ENCODE results near the gene ADRA2C.

ADRA2C gene

DNA sequence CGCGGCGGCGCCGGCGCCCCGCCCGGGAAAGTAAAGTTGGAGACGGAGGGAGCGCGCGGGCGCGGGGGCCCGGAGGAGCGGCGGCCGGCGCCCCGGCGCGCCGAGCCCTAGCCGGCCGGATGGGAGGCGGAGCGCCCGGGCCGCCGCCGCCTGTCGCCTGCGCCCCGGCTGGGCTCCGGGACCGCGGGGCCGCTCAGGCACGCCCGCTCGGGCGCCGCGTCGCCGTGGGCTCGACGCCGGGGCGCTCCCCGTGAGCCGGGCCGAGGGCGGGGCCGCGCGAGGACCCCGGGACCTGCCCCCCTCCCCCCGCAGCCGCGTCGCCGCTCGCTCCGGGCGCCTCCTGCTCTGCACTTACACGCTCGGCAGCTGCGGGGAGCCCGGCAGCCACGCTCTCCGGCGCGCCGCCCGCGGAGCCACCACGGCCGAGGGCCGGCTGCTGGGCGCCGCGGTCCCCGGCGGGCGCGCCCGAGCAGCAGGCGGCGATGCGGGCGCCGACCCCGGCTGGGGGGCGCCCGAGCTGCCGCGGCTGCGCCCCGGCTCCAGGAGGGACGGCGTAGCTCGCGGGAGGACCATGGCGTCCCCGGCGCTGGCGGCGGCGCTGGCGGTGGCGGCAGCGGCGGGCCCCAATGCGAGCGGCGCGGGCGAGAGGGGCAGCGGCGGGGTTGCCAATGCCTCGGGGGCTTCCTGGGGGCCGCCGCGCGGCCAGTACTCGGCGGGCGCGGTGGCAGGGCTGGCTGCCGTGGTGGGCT lies at the start of gene ADRA2C:
ADRA2C (plus strand) TSS at position 350 of the 749 bp plus-strand sequence; CDS start at position 572, 222 bp downstream.
- peak; percentile 55 for DNase-seq (ENCODE audit: low read depth, low spot score)

DNA sequence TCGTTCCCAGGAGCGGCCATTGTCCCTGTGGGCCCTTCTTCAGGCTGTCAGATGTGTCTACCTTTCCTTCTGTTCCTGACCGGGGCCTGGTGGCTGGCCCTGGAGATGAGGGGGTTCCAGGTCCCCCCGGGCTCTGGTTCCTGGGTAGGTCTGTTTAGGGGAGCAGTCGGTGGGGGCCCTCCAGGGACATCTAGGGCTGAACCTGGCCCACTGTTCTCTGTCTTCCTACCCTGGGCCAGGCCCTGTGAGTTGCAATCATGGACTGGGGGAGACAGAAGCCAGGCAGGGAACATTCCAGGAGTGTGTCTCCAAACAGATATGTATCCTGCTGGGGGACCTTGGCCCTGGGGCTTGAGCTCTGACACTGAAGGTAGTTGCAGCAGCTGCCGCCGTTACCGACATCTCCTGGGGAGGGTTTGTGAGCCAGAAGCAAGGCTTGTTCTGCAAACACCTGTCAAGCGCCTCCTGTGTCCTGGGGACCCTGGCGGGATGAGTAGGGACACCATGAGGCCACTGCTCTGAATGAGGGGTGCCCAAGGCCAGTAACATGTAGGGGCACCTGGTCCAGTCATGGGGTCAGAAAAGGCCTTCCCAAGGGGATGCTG lies 49.5 kb upstream of the ADRA2C start:
- no peak for DNase-seq (ENCODE audit: low read depth, low spot score)

DNA sequence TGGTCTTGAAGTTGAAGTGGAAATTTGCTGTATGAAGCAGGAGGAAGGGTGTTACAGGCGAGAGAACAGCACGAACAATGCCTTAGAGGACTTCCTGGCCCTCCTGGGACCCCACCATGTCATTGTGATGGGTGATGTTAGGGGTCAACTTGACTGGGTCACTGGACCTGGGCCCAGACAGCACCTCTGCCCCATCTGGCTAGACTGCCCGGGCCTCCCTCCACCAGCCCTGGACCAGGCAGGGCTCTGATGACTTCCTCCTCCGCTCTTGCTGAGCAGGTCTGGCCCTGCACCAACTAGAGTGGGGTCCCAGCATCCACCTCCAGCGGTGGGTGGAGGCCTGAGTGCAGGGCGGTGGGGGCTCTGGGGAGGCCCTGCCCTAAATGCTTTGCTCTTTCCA lies 48.9 kb upstream of the ADRA2C start:
- DNase-seq (ENCODE audit: low read depth, low spot score), result no peak

DNA sequence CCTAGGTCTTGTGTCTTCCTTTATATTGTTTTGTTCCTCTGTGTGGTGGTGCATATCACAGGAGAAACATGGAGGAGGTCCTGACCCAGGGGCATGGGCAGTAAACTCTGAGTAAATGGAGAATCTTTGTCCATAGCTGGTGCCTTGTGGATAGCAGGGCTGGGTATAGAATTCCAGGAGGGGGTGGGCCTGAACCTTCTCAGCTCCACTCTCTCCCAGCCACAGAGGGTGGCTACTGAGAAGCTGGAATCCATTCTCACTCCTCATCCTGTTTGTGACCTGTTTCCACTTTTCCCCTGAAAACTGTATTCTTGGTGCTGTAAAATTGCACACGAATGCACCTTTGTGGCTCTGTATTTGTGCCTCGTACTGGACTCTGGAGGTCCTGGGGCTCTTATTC lies 47.7 kb upstream of the ADRA2C start:
- DNase-seq (ENCODE audit: low read depth, low spot score), result no peak

DNA sequence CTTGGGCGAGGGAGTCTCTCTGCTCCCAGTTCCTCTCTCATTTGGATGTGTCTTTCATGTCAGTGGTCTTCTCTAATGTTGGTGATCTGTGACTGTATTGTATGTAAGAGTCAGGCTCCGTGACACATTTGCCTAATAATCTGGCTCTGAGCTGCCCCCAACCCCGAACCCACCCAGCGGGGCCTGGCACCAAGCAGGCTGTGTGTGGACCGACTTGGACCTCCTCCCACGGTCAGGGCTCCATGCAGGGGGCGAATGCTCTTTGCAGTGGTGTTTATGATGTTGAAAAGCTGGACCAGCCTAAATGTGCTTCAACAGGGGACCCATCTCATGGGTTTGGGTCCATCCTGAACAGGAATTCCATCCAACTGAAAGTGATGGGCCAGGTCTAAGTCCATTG lies 47.0 kb upstream of the ADRA2C start:
- DNase-seq (ENCODE audit: low read depth, low spot score), result no peak

DNA sequence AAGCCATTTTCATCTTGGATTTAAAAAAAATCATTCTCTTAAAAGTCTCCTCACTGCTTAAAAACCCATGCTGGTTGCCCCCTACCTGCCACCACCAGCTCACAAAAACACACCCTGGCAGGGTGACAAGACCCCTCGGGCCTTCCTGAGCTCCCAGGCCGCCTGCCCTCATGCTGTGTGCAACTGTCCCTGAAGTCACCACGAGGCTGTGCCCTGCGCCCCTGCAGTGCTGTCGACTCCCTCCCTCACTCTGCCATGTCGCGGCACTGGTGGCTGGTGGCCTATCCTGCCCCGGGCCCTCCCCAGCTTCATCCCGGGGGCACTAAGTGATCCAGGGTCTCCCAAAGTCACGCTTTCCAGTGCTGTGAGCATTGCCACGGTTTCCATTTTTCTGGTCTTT lies 46.3 kb upstream of the ADRA2C start:
- DNase-seq (ENCODE audit: low read depth, low spot score), result no peak

DNA sequence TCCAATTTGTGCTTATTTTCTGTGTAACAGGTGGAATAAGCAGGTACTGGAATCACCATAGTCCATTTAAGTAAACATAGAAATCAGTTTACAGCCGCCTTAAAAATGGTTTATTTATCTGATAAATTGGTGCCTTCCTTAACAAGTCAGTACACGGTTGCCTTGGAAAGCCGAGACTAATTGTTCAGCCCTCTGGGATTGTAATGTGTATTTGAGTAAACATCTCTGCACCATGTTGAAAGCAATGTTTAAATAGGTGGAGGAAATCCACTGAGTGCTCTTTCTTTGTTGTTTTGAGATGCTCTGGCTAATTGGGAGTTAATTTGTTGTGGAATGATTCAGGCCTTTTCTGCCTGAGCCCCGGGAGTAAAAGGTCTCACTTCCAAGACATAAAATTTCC lies 45.7 kb upstream of the ADRA2C start:
- no peak for DNase-seq (ENCODE audit: low read depth, low spot score)

DNA sequence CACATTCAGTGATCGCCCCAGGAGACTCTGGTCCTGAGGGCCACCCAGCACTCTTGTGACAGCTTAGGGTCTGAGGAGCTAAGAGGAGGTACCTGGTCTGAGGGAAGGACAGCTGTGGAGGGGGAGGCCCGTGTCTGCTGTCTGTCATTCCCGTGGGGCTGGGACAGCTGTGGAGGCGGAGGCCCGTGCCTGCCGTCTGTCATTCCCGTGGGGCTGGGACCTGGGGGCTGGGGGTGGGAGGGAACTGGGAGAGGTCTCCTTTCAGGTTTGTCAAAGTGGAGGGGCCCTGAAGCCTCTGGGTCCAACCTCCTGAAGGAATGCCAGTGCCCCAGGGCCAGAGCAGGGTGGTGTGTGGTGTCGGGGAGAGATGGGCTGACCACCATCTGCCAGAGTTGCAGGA lies 45.0 kb upstream of the ADRA2C start:
- DNase-seq (ENCODE audit: low read depth, low spot score), result no peak

DNA sequence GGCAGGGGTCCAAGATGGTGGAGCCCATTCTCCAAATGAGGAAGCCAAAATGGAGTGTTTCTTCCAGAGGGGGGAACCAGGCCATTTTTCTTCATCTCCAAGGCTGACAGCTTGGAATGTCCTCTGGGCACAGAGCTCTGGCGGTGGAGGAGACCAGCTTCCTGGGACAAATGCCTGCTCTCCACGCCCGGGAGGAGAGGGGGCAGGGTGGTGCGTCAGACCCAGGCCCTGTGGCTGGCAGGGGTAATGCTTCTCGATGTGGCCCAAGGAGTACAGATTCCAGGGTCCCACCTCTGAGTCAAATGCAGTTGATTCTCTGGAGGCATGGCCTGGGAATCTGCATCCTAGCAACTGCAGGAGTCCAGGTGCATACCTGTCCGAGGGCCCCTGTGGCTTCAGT lies 44.6 kb upstream of the ADRA2C start:
- no peak for DNase-seq (ENCODE audit: low read depth, low spot score)

DNA sequence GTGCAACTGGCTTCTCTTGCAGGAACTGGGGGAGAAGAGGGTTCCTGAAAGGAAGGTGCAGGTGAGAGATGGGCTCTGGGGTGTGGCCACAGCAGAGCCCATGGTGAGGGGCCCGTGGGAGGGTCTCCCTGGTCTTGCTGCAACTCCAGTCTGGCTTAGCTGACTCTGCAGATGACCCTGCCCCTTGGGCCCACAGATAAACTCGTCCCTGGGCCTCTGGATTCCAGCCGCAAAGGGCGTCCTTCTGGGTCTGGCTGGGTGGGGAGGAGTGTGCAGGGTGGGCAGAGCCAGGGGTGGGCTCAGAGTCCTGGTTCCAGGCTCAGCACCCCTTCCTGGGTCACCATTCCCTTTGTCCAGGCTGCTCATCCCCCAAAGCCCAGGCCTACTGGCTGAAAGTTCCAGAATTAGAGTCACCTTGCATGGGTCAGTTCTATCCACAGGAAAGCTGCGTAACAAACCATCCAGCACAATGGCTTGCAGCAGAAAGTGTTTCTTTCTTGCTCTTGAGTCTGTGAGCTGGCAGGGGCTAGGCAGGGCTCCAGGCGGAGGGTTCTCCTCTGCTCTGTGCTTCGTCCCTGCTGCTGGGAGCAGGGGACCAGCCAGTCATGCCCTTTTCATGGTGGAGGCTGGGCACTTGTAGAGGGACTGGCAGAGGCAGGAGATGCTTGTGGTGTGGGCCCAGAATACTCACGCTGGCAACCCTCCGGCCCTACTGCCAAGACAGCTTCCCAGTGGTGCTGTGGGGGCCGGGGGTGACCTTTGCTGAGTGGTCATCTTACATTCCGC lies 43.5 kb upstream of the ADRA2C start:
- no peak for DNase-seq (ENCODE audit: low read depth, low spot score)

DNA sequence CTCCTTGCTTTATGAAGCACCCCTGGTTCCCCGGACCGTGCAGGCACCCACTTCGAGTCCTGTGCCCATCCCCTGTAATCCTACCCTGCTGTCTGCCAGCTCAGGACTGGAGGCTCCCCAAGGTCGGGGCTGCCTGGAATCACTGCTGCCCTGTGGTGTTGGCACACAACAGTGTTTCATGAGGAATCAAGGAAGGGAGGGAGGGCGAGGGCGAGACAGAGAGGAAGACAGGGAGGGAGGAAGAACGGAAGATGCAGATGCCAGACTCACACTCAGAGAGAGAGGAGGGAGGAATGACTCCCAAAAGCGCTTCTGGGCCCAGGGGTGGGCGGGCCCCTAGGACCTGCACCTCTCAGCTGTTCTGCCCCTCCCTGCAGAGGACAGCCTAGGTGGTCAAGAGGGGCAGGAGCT lies 42.9 kb upstream of the ADRA2C start:
- no peak for DNase-seq (ENCODE audit: low read depth, low spot score)

DNA sequence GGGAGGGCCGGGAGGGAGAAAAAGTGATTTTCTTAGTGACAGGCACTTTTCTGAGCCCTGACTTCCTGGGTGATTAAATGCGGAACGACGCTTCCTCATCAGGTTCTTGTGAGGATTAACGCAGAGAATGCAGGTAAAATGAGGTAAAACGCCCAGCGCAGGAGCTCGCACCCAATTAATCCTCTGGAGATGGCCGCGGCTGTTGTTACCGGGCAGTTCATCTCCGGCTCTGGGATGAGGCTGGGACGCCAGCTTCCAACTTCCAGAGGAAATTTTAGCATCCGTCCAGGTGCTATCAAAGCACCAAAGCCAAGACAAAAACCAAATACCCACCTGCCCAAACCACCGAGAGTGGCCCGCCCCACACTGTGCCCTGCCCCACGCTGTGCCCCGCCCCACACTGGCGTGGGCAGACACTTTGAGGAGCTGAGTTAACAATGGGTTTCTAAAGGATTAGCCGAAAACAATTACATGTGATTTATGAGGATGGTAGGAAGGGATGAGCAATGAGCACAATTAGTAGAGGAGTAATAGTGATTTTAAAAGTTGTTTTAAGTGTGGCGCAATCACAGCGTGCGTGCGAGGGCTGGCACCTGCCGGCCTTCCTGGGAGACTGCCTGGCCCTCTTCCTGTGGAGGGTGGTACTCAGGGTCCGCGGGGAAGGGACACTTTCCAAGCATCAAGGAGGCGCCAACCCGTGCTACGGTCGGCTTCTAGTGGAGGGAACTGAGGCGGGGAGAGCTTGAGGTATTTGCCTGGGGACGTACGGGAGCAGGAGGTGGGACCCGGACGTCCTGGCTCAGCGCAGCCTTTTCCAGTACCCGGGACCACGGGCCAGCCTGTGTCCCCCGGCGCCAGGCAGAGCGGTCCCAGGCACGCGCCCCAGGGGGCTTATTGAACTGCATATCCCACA lies 41.6 kb upstream of the ADRA2C start:
- no peak for DNase-seq (ENCODE audit: low read depth, low spot score)

DNA sequence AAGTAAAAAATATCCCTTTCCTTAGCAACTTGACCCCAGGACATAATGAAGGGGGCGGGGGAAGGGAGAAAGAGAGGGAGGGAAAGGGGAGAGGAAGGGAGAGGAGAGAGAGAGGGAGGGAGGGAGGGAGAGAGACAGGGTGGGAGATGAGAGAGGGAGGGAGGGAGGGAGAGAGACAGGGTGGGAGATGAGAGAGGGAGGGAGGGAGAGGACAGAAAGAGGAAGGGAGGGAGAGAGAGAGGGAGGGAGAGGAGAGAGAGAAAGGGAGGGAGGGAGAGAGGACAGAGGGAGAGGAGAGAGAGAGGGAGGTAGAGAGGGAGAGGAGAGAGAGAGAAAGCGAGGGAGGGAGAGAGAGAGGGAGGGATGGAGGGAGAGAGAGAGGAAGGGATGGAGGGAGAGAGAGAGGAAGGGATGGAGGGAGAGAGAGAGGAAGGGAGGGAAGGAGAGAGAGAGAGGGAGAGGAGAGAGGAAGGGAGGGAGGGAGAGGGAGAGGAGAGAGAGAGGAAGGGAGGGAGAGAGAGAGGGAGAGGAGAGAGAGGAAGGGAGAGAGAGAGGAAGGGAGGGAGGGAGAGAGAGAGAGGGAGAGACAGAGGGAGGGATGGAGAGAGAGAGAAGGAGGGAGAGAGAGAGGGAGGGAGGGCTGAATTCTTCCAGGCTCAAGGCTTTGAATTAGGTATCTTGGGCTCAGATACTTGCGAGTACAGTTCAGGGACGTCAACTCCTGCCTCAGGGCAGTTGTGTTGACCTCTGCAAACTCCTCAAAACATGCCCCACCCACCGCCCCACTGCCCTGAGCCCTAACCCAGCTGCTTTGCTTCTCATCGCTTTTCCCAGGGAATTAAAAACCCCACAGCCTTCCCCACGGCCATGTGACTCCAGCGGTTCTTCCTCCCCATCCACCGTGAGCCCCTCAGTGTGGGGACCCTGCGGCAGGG lies 40.0 kb upstream of the ADRA2C start:
- DNase-seq (ENCODE audit: low read depth, low spot score), result no peak

DNA sequence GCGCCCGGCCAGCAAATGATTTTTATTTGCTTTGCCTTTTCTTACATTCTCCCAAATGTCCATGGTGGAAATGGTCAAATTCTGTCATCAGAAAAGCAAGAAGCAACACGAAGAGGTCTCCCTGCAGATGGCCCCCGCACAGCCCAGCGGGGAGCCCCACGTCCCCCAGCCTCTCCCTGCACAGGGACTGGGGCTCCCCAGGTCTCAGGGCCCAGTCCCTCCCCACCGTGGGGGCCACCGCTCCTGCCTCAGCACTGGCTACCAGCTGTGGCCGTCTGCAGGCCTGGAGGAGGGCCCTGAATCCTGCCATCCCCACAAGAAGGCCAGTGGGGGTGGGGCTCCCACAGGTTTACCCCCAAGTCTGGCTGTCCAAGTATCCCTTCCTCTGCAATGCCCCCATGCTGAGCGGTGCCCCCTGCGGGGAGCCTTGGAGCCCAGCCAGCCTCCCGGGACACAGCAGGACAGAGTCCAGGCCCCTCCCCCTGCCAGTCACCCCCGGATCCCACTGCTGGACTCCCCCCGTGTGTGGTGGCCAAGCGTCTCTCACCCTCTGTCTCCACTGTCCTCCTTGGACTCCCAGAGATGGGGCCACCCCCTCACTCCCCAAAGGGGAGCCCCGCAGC lies 38.2 kb upstream of the ADRA2C start:
- DNase-seq (ENCODE audit: low read depth, low spot score), result no peak

DNA sequence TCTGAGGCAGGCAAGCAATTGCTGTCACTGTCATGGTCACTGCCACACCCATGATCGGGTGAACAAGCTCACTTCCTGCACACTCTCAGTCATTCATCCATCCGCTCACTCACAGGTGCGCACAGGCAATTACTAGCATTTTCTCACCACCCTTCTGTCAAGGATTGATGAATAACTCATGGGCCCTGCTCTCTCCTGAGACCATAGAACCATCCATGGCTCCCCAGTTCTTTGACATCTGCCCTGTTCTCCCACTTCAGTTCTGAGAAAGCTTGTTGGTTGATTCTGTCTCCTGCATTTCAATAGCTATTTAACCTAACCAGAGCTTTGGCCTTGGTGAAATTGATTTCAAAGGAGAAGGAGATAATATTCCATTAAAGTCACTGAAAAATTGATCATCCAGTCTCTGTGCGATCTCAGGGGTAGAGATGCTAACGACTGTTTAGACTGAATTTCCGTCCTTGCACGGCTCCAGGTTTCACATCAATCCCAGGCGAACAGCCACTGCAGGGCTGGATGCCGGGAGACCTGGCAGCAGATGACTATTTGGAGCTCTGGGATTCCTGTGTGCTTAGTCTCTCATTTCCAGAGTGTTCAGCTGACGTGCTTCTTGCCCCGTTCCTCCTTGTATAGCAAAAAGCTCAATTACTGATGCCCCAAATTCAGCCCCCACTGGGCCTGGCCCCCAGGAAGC lies 36.9 kb upstream of the ADRA2C start:
- DNase-seq (ENCODE audit: low read depth, low spot score), result peak; percentile 28

DNA sequence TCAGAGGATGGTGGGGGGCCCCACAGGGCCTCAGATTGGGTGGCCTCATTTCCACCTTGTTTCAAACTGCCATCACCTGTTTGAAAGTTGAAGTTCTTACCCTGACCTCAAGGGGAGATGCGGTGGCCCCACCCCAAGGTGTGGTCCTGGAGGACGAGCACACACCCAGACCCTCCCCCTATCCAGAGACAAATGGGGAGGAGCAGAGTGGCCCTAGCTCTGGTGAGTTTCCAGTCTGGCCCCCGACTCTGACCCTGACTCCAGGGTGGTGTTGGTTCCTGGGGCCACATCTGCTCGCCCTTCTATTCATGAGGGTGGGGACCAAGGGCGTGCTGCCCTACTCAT lies 36.3 kb upstream of the ADRA2C start:
- DNase-seq (ENCODE audit: low read depth, low spot score), result no peak

DNA sequence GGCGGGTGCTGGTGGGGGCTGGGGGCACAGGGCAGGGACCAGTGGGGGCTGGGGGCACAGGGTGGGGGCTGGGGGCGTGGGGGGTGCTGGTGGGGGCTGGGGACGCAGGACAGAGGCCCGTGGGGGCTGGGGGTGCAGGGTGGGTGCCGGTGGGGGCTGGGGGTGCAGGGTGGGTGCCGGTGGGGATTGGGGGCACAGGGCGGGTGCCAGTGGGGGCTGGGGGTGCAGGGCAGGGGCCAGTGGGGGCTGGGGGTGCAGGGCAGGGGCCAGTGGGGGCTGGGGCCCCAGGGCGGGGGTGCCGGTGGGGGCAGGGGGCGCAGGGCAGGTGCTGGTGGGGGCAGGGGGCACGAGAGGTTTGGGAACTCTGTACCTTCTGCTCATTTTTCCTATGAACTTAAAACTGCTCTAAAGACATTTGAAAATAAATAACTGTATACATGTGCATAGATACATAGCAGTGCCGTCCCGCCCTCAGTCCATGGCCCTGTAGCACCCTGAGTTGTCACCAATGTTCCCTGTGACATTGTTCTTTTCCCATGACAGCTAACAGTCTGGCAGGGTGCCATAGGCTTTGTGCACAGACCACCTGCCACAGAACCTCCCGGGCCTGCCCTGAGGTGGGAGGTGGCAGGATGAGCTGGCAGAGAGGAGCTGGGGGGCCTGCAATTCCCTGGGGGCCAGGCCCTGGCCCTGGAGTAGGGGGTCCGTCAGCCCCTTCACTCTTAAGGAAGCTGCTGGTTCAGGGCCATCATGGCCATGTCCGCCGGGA lies 35.6 kb upstream of the ADRA2C start:
- DNase-seq (ENCODE audit: low read depth, low spot score), result no peak

DNA sequence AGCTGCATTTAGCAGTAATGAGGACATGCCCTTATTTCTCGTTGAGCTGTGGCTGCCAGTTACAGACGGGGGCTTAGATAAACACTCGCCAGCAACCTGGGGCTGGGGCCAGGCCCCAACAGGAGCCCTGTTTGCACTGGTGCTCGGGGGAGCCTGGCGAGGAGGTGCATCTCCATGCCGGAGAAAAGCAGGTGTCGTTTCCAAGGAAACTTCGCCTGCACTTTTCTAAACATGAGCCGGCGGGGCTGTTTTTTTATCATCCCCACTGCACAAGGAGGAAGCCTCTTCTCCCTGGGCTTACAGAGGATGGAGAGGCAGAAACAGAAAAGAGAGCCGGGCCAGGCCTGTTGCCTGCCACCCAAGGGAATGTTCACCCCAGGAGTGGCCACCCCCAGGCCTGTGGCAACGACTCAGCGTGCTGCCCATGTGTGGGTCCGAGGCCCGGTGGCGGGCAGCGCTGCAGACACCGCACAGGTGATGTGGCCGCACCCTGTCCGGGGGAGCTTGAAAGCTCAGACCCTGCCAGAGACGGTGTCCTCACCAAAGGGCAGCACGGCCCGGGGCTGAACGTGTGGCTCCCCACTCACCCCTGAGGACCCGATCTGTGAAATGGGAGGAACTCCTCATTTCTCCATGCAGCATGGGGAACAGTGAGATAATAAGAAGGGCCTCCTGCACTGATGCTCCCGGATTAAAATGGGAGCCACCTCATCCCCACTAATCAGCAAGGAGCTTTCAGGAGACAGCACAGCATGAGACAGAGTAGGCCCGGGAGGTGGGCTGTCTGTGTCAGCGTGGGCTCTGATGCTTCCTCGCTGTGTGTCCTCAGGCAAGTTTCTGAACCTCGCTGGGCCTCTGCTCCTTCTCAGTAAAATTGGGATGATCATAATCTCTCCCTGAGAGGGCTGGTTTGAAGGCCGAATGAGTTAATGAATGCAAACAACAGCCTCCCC lies 33.8 kb upstream of the ADRA2C start:
- DNase-seq (ENCODE audit: low read depth, low spot score), result no peak
